GM12875 (cell line): ENCODE measurements around the gene NR1I3.

ENCODE experiments used
- H3K4me3 ChIP-seq: one replicate; pipeline ENCODE4 v1.5.1; 2011; ENCODE audit warnings: low read depth, low read length, control low read depth
- TF ChIP-seq, protein P1 (sequence below): IDR thresholded peaks from 2 replicates; pipeline ENCODE4 v1.5.1; 2011; ENCODE audit warnings: low read depth, mild to moderate bottlenecking, control low read depth, inconsistent platforms, low read length, moderate library complexity, borderline replicate concordance; ENCODE audit not compliant: insufficient read depth

The NR1I3 gene

DNA sequence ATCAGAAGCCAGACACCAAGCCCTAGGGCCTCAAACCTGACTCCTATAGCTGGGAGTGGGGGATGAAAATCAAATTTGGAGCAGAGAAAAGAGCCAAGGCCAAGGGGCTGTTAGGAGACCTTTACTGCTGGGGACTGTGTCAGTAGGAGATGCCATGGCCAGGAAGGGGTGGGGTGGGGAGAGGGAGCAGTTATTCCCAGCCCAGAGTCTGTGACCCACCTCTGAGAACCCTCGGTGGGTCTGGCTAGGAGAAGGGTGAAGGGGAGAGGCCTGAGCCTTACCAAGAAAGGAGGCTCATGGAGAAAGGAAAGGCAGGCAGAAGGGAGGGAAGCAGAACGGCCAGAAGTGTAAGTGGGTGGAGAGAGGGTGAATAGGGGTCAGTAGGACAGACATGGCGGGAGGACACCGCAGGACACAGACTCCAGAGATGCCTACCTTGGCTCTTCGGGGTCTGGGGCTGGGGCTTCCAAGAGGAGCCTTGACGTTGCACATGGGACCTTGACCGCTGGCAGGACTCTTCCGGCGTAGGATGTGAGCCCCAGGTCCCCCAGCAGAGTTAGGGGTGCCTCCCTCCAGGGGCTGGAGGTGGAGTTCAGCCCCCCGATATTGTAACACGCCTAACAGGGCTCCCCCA, 40.3 kb downstream of the NR1I3 start:
- H3K4me3 ChIP-seq = no peak overlapping the region
- TF ChIP-seq, protein P1, sequence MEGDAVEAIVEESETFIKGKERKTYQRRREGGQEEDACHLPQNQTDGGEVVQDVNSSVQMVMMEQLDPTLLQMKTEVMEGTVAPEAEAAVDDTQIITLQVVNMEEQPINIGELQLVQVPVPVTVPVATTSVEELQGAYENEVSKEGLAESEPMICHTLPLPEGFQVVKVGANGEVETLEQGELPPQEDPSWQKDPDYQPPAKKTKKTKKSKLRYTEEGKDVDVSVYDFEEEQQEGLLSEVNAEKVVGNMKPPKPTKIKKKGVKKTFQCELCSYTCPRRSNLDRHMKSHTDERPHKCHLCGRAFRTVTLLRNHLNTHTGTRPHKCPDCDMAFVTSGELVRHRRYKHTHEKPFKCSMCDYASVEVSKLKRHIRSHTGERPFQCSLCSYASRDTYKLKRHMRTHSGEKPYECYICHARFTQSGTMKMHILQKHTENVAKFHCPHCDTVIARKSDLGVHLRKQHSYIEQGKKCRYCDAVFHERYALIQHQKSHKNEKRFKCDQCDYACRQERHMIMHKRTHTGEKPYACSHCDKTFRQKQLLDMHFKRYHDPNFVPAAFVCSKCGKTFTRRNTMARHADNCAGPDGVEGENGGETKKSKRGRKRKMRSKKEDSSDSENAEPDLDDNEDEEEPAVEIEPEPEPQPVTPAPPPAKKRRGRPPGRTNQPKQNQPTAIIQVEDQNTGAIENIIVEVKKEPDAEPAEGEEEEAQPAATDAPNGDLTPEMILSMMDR = no peak

DNA sequence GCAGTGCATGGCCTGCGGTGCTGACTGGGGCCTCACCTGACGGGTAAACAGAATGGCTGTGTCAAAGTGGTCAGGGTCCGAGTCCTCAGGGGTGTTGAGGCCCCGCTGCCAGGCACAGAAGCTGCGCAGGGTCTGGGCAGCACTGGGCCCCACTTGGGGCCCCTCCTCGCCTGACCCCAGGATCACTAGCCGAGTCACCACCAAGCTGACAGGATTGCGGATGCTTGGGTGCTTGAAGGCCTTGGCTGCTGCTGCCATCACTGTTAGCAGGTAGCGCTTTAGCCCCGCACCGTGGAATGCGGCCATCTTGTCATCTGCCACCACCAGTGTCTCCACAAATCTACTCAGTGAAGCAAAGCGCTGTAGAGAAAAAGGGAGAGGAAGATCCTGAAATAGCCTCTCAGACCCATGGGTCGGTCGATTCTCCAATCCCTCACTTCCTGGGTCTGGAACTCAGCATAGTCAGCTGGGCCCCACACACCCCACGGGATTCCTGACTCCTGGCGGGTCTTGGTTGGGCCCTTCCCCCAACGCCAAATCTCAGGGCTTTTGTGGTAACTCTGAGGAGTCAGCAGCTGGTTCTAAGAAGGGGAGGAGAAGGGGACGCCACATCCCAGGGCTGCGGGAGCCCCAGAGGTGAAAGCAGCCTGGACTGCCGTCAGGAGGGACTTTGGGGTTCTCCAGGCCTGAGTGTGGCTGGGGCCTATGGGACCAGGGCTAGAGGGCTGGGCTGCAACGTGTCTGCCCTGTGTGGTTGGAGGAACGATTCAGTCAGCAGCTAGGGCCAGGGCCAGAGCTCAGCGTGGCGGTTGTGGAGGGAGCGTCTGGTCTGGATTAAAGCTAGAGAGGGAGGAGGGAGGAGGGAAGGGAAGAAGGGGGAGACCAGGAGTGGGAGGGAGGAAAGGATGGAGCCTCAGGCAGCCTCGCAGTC, 41.2 kb downstream of the NR1I3 start:
- TF ChIP-seq, protein P1 = no peak
- no peak overlapping the region for H3K4me3 ChIP-seq

DNA sequence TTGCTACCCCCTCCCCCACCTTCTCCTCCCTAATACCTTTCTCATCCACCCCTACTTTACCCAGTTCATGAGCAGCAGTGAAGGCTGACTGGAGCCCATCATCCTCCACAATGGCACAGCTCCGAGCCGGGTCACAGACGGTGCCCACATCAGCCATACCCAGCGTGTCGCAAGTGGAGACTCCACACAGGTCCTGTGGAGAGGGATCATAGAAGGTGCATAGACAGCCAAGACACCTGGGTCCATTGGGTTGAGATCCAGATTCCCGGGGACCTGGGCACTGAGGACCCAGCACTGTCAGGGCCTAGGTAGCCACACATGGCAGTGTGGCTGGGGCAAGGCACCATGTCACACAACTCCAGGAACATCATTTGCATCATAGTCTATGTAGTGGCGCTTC, 41.9 kb downstream of the NR1I3 start:
- TF ChIP-seq, protein P1 = no peak
- no peak overlapping the region for H3K4me3 ChIP-seq

DNA sequence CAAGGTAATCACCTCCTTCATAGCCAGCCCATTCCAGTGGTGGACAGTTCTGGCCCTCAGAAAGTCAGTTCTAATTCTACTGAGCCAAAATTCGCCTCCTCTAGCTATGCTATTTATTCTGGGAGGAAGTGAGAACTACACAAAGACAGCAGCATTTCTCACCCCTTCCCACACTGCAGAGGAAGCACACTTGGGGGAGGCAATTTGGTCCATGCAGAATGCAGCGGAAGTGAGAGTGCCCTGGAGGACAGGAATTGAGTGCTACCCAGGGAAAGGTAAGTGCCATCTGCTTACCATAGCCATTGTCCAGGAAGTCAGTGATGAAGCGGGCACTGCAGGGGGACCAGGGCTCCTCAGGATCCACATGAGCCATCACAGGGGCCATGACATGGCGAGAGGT, 42.8 kb downstream of the NR1I3 start:
- TF ChIP-seq, protein P1 = no peak
- no peak overlapping the region for H3K4me3 ChIP-seq

DNA sequence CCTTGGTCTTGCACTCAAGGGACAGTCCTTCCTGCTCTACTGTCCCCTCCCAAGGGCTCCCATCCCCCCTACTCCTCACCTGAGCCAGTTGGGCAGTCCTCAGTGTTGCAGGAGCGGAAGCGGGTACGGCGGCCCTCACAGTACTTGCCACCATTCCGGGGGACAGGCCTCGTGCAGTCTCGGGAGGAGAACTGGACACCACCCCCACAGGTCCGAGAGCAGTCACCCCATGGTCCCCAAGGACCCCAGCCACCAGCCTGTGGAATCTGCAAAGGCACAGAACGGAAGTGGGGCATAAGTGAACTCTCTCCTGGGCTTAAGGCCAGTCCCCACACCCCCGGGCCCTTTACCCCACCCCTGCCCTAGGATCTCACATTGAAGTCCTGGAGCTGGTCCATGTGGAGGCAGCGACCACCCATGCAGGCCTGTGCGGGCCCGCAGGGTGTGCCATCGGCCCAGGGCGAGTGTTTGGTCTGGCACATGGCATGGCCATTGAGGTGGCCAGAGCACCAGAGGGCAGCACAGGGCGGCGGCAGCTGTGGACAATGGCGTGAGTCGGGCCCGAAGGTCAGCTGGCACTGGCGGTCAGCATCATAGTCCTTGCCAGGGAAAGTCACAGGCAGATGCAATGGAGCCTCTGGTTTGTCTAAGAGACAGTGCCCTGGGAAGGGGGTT, 44.3 kb downstream of the NR1I3 start:
- H3K4me3 ChIP-seq = no peak overlapping the region
- TF ChIP-seq, protein P1 = no peak

DNA sequence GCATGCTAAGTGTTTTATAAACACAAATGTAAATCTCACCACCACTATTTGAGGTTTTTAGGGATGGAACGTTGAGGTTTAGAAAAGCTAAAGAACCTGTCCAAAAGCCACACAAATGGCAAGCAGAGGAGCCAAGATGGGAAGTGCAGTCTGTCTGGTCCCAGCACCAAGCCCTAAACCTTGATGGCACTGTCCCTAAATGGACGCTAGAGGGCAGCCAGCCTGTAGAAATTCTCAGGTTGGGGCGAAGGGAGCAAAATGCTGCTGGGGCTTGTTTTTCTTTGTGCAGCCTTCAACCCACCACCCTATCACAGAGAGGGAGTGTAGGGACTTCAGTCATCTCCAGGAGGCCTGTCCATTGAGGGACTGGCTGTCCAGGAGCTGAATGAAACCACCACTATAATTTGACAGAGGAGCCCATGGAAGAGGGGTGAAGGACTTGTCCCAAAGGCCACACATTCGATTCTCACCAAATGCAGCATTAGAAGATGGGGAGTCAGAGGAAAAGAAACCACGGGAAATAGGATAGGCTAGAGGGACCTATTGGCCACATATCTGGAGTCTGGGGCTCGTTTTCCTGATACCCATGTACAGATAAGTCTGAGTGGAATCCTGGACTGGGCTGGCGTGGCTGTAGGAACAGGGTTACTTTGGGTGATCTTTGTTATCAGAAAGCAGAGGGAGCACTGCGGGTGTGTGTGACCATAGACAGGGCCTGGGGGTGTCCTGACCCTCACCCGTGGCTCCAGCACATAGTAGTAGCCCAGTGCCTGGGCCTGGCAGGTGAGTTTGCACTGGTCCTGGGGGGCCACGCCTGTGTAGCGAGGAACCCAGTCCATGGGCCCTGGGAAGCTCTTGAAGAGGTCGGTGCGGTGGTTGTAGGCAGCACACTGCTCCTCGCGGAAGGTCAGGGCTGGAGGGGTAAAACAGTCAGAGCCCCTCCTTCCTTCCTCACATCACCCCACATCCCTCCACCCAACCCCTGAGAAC, 45.2 kb downstream of the NR1I3 start:
- no peak overlapping the region for H3K4me3 ChIP-seq
- TF ChIP-seq, protein P1 = peak; percentile 88
